Fibroblast of skin of scalp (primary cell): ENCODE data around the gene GJD3.

Source experiments
- DNase-seq: peaks from one replicate; pipeline ENCODE4 v3.0.0-alpha.2; 2013

Gene GJD3

DNA sequence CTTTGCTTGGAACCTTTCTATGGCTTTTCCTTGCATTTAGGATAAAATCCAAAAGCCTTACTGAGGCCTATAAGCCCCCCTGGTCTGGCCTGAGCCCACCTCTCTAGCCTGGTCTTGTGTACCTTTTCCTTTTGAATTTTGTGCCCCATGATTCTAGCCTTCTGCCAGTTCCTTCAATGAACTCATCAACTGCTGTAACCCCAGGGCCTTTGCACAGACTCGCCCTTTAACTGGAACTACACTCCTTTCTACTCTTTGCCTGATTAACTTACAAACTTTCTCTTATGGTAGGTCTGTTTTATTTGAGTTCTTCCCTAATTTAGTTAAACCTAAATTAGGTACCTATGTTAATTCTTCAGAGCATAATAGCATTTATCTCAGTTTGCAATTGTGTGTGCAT is 24.2 kb downstream of the GJD3 start:
- DNase-seq: no peak

DNA sequence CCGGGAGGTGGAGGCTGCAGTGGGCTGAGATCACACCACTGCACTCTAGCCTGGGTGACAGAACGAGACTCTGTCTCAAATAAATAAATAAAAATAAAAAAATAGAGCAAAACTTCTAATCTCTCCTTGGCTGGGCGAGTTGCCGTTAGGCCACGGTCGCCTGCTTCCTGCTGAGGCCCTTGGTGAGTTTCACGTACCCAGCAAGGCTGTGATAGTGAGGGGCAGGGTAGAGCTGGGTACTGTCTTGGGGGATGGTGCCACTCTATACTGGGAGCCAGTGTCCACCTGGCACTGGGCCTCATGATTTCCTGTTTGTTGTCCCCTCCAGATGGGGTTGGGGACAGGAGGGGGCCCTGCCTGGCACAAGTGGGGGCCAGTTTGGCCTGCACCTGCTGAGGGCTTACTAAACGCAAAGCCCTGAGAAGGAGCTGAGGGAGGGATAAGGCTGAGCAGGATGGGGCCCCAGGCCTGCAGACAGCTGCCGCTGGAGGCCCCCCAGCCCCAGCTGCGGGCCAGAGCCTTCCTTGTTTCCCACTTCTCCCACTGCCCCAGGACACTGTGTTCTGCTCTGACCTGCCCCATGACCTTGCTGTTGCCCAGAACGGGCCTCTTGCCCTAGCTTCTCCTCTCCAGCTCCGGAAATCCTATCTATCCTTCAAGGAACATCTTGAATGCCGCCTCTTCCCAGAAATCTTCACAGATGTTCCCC is 25.4 kb downstream of the GJD3 start:
- no peak for DNase-seq

DNA sequence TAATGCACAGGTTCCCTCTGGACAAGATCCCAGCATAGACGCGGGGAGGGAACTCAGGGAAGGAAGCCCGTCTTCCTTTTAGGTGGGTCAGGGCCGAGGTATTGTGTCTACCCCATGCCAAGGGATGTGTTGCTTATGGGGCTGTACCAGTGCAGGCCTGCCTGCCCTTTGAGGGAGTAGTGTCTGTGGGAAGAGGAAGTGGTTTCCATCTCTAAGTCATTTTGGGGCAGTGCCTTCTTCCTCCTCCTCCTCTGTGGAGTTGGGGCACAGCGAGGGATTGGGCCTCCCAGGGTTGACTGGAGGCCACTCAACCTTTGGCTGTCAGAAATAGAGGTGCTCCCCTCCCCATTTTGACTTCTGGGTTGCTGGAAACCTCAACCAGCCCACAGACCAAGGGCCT is 26.5 kb downstream of the GJD3 start:
- no peak for DNase-seq

DNA sequence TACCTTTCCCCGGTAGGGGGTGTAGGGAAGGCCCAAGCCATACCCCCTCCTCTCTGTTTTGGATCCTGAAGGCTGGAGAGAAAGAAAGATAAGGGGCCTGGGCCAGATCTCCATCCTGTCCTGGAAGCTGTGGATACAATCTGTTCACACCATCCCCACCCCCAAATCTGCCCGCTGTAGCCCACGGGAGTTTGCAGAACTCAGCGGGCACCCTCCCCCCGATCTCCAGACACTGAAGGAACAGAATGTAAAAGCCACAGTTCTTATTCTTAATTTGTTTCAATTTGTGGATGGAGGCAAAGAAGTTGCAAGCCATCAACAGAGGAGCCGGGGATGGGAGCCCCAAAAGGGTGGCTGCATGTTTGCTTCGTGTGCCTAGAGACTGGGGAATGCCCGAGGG is 27.2 kb downstream of the GJD3 start:
- DNase-seq: no peak

DNA sequence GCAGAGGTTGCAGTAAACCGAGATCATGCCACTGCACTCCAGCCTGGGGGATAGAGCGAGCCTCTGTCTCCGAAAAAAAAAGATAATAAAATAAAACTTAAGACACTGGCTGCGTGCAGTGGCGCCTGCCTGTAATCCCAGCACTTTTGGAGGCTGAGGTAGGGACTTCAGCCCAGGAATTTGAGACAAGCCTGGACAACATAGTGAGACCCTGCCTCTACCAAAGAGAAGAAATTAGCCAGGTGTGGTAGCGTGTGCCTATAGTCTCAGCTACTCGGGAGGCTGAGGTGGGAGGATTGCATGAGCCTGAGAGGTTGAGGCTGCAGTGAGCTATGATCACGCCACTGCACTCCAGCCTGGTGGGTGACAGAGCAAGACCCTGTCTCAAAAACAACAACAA is 28.9 kb downstream of the GJD3 start:
- no peak for DNase-seq

DNA sequence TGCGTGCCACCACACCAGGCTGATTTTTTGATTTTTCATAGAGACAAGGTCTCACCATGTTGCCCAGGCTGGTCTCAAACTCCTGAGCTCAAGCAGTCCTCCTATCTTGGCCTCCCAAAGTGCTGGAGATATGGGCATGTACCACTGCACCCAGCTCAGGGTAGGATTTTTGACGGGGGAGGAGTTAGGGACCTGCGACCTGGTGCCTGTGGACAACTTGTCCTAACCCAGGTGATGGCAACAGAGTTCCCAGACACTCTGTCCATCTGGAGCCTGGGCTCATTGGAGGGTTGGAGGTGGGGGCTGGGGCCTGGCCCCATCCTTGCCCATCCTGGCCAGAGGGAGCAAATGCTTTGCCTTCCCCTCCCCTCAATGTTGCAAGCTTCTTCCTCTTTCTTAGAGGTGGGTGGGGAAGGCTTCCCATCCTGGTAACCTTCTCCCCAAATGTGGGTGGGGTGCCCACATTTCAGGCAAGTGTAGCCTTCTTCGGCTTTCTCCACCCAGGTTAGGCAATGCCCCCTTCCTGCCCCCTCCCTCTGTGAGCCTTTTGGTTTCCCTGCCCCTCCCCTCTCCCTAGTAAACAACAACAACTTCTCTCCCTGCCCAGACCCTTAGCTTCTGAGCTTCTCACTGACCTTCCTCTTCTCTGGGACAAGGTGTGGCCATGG is 30.6 kb downstream of the GJD3 start:
- DNase-seq: no peak

DNA sequence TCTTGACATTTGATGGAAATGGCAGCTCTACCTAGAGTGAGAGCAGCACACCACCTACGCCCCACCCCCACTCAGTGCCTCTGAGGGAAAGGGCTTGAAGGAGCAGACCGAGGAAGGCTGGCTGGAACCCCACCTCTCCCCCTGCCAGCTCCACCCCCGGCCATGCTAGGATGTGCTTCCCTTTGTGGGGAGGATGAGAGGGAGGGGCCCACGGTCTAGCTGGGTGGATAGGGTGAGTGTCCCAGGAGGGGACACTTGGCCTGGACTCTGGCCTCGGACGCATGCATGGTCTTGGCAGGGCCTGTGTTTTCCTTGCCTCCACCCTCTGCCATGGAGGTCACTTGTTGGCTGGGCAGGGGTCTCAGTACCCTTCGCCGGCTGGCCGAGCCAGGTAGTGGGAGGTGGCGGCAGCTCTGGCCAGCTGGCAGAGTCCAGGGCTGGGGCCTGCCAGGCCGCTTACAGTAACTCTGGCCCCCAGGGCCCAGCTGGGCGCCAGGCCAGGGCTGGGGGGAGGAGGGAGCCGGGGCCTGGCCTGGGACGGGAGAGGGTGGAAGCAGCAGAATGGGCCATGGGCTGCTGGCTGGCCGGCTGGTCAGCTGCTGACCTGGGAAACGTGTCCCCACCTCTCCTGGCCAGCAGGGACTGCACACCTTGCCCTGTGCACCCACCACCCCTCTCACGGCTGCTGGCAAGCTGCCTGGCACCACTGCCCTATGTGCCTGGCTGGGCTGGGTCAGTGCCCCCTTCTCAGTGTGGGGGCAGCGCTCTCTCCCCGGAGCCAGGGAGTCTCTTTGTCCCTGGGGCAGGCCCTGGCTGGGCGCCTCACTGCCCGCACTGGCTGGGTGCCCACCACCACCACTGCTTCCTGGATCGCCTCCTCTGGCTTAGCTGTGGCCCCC is 32.5 kb downstream of the GJD3 start:
- DNase-seq: no peak

DNA sequence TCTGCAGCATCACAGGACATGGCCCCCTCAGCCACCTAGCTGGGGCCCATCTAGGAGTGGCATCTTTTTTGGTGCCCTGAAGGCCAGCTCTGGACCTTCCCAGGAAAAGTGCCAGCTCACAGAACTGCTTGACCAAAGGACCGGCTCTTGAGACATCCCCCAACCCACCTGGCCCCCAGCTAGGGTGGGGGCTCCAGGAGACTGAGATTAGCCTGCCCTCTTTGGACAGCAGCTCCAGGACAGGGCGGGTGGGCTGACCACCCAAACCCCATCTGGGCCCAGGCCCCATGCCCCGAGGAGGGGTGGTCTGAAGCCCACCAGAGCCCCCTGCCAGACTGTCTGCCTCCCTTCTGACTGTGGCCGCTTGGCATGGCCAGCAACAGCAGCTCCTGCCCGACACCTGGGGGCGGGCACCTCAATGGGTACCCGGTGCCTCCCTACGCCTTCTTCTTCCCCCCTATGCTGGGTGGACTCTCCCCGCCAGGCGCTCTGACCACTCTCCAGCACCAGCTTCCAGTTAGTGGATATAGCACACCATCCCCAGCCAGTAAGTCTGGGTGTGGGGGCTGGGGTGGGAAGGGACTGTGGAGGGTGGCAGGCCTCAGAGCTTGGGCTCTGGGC is 33.6 kb downstream of the GJD3 start:
- DNase-seq: no peak

DNA sequence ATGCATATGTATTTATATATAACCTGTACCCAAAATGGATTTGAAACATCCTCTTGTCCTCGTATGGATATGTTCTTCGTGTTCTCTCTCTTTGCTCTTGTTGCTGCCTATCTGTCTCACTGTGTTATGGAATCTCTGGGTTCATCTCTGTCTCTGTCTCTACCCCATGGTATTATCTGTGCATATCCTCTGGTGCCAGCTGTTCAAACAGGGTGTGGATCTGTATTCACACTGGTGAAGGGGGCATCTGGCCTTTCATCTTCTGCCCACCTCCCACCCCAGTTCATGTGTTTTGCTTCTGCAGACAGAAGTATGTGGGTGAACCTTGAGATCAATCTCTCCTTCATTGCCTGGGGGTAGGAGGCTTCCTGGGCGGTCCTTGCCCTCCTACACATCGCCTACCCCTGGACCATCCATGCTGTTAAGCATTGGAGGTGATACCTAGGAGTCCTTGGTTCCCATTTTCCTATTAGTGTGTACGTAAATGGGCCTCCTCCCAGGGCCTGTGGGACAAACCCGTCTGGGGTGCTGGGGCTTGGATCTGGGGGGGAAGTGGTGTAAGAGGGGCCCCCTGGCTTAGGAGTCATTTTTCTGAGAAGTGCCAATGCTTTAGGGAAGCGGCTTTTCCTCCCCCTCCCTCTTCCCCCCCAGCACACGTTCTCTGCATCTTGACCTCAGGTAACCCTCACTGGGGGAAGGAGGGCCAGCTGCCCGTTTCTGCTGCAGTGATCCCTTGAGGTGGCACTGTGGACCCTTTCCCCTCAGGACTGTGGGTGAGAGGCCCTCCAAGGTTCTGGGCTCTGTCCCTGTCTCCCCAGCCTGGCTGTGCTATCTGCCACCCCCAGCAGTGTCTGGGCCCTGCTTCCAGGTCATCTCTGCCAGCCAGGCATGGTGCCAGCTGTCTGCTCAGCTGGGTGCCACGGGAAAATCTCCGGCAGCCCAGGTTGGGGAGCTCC is 34.4 kb downstream of the GJD3 start:
- DNase-seq: no peak

DNA sequence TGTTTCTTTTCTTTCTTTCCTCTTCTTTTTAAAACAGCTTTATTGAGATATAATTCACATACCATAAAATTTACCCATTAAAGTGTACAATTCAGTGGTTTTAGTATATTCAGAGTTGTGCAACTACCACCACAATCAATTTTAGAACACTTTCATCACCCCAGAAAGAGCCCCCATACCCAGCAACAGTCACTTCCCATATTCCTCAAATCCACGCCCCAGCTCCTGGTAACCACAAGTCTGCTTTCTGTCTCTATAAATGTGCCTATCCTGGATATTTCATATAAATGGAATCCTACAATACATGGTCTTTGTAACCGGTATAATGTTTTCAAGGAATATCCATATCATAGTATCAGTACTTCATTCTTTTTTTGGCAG is 36.2 kb downstream of the GJD3 start:
- no peak for DNase-seq

DNA sequence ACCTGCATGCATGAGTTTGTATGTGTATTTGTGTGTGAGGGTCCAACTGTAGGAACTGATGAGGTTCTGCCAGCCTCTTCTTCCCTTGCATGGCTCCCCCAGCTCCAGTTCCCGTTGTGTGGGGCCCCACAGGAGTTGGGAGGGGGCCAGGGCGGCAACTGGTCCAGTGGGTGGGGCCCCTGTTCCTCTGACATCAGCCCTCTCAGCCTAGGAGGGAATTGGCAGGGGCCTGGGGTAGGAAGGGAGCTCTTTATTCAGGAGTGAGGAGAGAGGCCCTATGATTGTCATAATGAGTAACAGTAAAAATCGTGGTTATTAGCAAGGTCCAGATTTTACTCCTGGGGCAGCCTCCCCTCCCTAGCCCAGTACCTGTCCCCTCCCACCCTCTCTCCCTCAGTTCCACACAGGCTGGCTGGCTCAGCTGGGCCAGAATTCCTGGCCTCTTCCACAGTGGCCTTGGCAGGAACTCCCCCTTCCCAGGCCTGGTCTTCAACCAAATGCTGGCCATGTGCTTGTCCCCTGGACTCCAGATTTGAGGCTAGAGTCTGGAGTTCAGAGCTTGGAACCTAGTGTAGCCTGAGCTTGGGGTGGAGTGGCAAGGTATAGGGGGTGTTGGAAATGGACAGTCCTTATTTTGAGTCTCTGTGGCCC is 36.7 kb downstream of the GJD3 start:
- DNase-seq: no peak

DNA sequence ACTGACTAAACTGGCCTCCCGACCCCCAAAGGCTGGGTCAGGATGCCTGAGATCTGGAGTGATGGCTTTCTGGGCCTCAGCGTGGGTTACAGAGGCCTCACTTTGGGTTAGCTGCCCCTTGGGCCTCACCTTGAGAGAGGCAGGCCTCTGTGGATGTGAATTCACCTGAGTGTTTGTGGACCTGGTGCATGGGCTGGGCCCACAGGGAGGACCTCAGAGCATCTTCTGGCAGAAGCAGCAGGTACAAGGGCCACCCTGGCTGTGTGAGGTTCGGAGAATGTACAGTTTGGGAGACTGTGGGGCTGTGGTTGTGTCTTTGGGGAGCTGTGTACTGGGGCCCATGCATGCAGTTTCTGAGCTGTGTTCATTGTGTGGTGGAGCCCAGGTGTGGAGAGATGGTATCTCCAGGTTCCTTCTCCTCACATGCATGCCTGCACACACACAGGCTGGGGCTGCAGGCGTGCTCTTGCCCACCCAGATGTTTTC is 37.2 kb downstream of the GJD3 start:
- DNase-seq: no peak

DNA sequence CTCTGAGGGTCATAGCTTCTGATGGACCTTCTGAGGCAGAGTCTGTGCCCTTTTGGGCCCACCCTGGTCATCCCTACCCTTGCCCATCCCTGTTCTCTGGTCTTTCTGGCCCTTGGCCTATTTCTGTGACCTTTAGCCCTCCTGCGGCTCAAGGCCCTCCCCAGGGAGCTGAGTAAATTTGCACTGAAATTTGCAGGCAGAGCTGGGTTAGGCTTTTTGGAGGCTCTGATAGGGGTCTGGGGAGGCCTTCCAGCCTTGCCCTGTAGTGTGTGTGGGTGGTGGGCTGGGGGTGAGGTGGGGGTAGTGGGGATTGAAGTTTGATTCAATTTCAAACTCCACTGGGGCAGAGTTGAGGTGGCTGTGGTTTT is 37.7 kb downstream of the GJD3 start:
- no peak for DNase-seq

DNA sequence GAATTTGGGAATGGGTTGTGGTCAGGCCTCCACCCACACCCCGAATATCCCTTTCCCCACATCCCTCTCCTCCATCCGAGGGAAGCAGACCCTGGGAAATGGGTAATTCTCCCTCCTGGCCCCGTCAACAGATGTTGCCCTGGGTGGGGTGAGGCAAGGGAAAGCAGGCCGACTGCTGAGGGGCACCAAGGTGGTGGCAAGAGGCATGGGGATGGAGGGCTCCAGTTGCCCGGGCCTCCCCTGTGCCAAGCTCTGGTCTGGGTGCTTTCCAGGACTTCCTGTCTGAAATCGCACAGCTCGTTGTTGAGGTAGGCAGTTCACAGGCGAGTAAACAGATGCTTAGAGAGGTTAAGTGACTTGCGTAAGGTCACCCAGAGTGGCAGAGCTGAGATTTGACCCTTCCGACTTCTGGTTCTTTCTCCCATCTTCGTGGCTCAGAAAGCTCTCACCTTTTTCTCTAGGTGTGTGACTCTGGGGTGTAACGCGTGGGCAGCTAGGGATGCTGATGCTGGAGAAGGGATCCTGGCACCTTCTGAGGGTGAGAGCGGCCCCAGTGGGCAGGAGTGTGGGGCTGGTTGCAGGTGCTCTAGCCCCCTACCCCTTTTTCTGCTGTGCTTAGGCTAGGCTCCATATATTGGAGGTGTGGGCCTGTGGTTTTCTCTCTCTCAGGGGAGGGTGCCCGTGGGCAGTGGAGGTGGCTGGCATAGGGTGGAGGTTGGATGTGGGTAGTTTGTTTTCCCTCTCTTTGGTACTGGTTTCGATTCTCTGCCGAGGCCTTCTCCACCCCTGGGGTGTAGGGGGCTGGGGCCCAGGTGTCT is 38.3 kb downstream of the GJD3 start:
- DNase-seq: no peak

DNA sequence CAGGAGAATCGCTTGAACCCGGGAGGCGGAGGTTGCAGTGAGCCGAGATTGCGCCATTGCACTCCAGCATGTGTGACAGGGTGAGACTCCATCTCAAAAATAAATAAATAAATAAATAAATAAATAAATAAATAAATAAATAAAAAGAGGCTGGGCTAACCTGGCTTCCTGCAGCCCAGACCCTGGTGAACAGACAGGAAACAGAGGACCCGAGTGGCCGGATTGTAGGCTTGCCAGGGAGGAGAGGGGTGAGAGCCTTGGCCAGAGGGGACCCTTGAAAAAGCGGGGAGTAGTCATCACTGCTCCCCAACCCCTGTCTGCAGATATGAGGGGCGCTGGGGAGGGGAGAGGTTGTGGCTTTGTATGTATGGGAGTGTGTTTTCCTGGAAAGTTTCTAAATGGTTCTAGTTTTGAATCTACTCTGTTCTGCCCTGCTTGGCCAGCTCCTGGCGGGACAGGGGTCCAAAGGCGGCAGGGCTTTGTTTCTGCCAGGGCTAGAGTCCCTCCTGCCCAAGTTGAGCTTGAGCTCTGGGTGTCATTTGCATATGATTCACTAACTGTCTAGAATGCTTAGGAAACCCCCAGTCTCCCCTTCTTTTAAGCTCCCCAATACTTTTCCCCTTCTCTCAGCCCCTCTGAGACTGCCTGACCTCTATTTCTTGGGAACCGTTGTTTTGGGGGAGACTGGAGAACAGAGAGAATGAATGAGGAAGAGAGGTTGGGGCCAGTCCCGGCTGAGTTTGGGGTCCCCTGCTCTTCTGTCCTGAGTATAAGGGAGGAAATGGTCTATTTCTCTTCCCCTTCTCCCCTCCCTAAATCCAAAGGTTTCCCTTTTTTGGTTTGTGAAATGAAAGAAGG is 39.2 kb downstream of the GJD3 start:
- no peak for DNase-seq

DNA sequence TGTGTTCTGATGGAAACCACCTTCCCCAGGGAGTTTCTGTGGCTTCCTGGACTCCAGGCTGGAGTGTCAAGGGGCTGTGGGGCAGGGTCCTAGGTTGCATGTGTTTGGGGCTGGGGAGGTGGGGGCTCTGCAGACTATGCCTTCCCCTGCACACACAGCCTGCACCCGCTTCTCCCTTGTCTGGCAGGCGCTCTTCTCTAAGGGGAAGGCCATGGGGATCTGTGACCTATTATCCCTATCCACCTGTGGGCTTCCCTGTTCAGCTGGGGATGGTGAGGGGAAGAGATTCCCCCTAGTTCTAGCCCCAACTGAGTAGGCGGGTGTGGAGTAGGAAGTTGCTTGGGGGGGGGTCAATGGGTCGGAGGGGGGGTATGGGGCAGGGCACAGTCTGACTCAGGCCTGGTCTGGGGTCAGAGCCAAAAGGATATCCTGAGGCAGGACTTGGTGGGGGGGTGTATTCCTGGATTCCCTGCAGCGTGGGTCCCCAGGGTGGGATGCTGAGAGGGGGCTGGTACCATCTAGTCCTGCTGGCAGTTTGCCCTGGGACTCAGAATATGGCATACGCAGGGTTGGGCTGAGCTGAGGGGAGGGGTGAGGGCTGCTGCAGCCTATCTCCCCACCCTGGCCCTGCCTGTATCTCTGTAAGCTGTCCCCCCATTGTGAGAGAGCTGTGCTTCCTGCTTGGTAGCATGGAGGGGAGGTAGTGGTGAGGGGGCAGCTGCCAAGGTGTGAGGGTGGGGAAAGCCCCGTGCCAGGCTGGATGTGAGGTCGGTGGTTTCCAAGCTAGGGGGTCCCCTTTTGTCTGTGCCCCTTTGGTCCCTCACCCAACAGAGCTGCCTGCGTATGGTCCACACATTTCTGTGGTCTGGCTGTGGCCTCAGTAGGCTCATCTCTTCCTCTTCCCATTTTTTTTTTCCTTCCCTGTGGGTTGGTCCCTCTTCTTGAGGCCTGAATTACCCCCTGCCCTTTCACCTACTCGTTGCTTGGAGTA is 40.9 kb downstream of the GJD3 start:
- DNase-seq: peak; percentile 86

DNA sequence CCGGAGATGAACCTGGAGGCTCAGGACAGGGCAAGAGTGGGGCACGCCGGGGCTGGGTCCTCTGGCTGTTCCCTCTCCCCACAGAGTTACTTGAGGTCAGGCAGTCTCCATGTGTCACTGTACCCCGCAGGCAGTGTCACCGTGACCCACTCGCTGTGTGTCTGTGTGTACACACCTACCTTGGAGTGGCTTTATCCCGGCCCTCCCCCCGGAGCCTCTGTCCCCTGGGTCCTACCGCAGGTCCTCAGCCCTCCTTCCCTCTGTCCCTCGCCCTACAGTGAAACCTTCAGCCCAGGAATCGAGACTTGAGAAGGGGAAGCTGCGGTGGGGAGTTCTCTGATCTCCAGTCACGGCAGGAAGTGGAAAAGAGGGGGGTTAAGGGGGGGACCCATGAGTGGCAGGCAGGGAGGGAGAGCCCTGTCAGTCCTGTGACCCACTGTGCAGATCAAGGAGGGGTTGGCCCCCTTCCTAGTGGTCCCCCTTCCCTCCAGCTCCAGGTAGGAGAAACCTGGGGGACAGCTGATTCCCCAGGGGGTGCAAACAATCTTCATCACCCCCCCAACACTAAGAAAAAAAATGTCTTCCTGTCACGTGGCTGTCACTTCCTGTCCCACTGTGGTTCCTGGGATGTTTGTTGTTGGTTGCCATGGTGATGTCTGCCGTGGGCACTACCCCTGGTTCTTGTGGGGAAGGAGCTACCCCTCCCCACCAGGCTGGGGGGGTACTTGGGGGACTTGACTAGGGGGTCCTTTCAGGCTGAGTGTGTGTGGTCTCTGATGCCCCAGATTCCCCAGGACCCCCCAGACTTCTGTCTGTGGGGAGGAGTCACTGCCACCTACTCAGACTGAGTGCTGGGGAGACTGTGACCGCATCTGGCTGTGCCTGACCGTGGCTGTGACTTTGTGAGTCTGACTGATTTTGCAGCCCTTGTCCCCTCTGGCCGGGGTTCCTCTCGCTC is 41.9 kb downstream of the GJD3 start:
- DNase-seq: peak; percentile 89
